ENCODE measurements around the gene FILIP1L. TPM values are rescaled to one million over a fixed set of nuclear protein-coding genes. Genes with fewer than 3 reads are reported as not detected.

The FILIP1L gene
- total and polyA plus RNA-seq, 2 of the 4 experiments (the other 2 are of a cell fraction): 11.5 to 19.9 TPM

DNA sequence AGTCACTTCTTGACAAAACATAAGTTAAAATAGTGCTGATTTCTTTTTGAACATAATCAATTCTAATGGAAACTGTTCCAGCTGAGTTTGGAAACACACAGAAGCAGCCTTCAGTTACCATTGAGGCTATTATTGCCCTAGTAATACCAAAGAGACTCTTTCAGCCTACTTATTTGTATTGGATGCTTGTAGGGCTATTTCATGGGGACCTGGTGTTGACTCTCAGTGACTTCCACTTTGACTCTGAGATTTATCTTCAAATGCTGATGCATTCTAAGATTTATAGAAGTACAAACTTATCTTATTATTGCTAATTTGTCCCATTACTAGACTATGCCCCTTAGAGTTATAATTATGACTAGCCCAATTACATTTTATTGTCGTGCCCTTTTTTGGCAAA lies 229.2 kb downstream of the FILIP1L start:
- Histone ChIP-seq H3K14ac (replicated peaks; ENCODE audit: low read depth, low read length) (no peak overlapping the region), H3K23ac (ENCODE audit: low read depth, low read length) (no peak overlapping the region), H2BK120ac (ENCODE audit: low read depth, low read length) (no peak overlapping the region), H3K79me1 (ENCODE audit: low read depth in 1 of 2, low read length in 2 of 2) (peaks cover 4% of the 10 kb centered on the region in 2 experiments; a peak in 2 of 4 replicates), H3K4me2 (ENCODE audit: low read depth, low read length) (no peak overlapping the region), H3K9me3 (ENCODE audit: control insufficient read depth, insufficient read depth, low read length) (no peaks in the 10 kb centered on the region), H3K27me3 (ENCODE audit: control insufficient read depth, insufficient read depth, low read length) (no peaks in the 10 kb centered on the region), H2BK20ac (ENCODE audit: low read depth, low read length) (no peak overlapping the region), H4K91ac (ENCODE audit: insufficient read depth, low read depth, low read length) (no peak overlapping the region), H3K4me3 (ENCODE audit: insufficient read depth, low read depth, low read length) (no peak overlapping the region), H3K9me1 (ENCODE audit: insufficient read depth, low read length) (no peaks in the 10 kb centered on the region), H3K56ac (ENCODE audit: extremely low read depth, insufficient read depth, low read length) (no peak overlapping the region), H2BK15ac (ENCODE audit: low read depth, low read length) (no peak overlapping the region), H2BK5ac (ENCODE audit: low read depth, low read length, poor library complexity, severe bottlenecking) (no peak overlapping the region), H3K4ac (ENCODE audit: low read depth, low read length) (no peak overlapping the region), H3K4me1 (ENCODE audit: control insufficient read depth, insufficient read depth, low read length) (no peaks in the 10 kb centered on the region), H3K36me3 (ENCODE audit: control insufficient read depth, insufficient read depth, low read length) (no peaks in the 10 kb centered on the region), H2AFZ (replicated peaks; ENCODE audit: low read length, poor library complexity) (no peak overlapping the region), H4K5ac (ENCODE audit: low read depth, low read length) (no peak overlapping the region), H2AK5ac (ENCODE audit: low read depth, low read length) (no peak overlapping the region), H2AK9ac (replicated peaks; ENCODE audit: low read depth, low read length, poor library complexity) (no peak overlapping the region), H3K9ac (ENCODE audit: low read depth, low read length) (no peak overlapping the region), H4K8ac (ENCODE audit: low read depth in 2 of 2, low read length in 2 of 2) (no peak overlapping the region), H3K18ac (ENCODE audit: low read depth, low read length) (no peak overlapping the region), H3K27ac (ENCODE audit: insufficient read depth, low read length) (no peak overlapping the region), H4K20me1 (ENCODE audit: insufficient read depth, low read length) (no peaks in the 10 kb centered on the region)
- CTCF ChIA-PET: no interaction called here
- TF ChIP-seq POLR2A (IDR thresholded peaks at IDR 0.05; ENCODE audit: low read depth, low read length) (no peak), RFX5 (IDR thresholded peaks at IDR 0.05; ENCODE audit: low read depth, low read length) (no peak), CHD1 (IDR thresholded peaks at IDR 0.05; ENCODE audit: low read depth, low read length) (no peak), CEBPB (IDR thresholded peaks at IDR 0.05; ENCODE audit: low read depth, low read length) (no peak), MAFK (IDR thresholded peaks at IDR 0.05; ENCODE audit: low read depth, low read length) (no peak), MAZ (IDR thresholded peaks at IDR 0.05; ENCODE audit: borderline replicate concordance, low read depth, low read length) (no peak), RAD21 (IDR thresholded peaks at IDR 0.05; ENCODE audit: low read length) (no peak), NFE2L2 (IDR thresholded peaks at IDR 0.05; ENCODE audit: low read depth, low read length) (no peak), FOS (IDR thresholded peaks at IDR 0.05; ENCODE audit: low read depth, low read length) (no peak), SMC3 (IDR thresholded peaks at IDR 0.05; ENCODE audit: low read depth, low read length) (no peak), BHLHE40 (IDR thresholded peaks at IDR 0.05; ENCODE audit: low read depth, low read length) (no peak), MXI1 (IDR thresholded peaks at IDR 0.05; ENCODE audit: borderline replicate concordance, low read depth, low read length) (no peak)
- TF ChIP-seq, protein P1, sequence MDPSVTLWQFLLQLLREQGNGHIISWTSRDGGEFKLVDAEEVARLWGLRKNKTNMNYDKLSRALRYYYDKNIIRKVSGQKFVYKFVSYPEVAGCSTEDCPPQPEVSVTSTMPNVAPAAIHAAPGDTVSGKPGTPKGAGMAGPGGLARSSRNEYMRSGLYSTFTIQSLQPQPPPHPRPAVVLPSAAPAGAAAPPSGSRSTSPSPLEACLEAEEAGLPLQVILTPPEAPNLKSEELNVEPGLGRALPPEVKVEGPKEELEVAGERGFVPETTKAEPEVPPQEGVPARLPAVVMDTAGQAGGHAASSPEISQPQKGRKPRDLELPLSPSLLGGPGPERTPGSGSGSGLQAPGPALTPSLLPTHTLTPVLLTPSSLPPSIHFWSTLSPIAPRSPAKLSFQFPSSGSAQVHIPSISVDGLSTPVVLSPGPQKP (IDR thresholded peaks at IDR 0.05; ENCODE audit: borderline replicate concordance, low read depth, low read length): no peak
- in situ Hi-C loops (cut with MboI; ENCODE audit: low sequenced_read_pairs) (no loop called here), dilution Hi-C loops (cut with HindIII; ENCODE audit: low sequenced_read_pairs, unreplicated experiment) (no loop called here), intact Hi-C loops (cut with micrococcal nuclease) (no loop called here)
- no CpG with 5 or more reads among the region's 1 CpG for WGBS, 2 experiments (ENCODE audit: extremely low coverage in 2 of 2, insufficient read length in 1 of 2)
- POLR2A ChIA-PET (ENCODE audit: unreplicated experiment): no interaction called here
- ATAC-seq (ENCODE audit: low read depth) (no peak), DNase-seq (no peak)
- BruUV-seq (replicated peaks): no TSS peak

All from IMR-90 (cell line).